Fibroblast of lung (primary cell): ENCODE data around the gene RASGRF2. TPM values are rescaled to one million over a fixed set of nuclear protein-coding genes. Genes with fewer than 3 reads are reported as not detected.

Source experiments
- DNase-seq, 2 donors: peaks; one replicate each; pipeline versions ENCODE4 v3.0.0 to v3.0.0-alpha.2; 2010; ENCODE audit warnings: low read depth in 2 of 2
- H2AFZ ChIP-seq: 2 replicates; pipeline ENCODE4 v1.5.1; 2012; ENCODE audit warnings: low read length, control low read depth, inconsistent platforms
- H3K27ac ChIP-seq: 2 replicates; pipeline ENCODE4 v1.5.1; 2011; ENCODE audit warnings: low read length, control low read depth; ENCODE audit not compliant: insufficient read depth
- H3K27me3 ChIP-seq: 2 replicates; pipeline ENCODE4 v1.5.1; 2011; ENCODE audit warnings: mild to moderate bottlenecking, low read length; ENCODE audit not compliant: control insufficient read depth, insufficient read depth
- H3K36me3 ChIP-seq: 2 replicates; pipeline ENCODE4 v1.5.1; 2011; ENCODE audit warnings: low read length; ENCODE audit not compliant: control insufficient read depth, insufficient read depth
- H3K4me1 ChIP-seq: 2 replicates; pipeline ENCODE4 v1.5.1; 2011; ENCODE audit warnings: low read length; ENCODE audit not compliant: control insufficient read depth, insufficient read depth; ENCODE audit errors: extremely low read depth
- H3K4me2 ChIP-seq: 2 replicates; pipeline ENCODE4 v1.5.1; 2011; ENCODE audit warnings: low read length, control low read depth; ENCODE audit not compliant: insufficient read depth; ENCODE audit errors: extremely low read depth
- H3K4me3 ChIP-seq, 4 experiments: fragments of 200-600 bp in 1 of 4; sonication (generic) in 1 of 4; replicated peaks in 1 of 4; 2 replicates each; pipeline ENCODE4 v1.5.1; 2011 to 2016; ENCODE audit warnings: low read length in 4 of 4, low read depth in 3 of 4, mild to moderate bottlenecking in 3 of 4, control low read depth in 2 of 4, inconsistent platforms in 1 of 4, mixed read lengths in 1 of 4; ENCODE audit not compliant: insufficient read depth in 1 of 4; ENCODE audit errors: control extremely low read depth in 1 of 4
- H3K79me2 ChIP-seq: 2 replicates; pipeline ENCODE4 v1.5.1; 2012; ENCODE audit warnings: mild to moderate bottlenecking, low read length, inconsistent platforms; ENCODE audit not compliant: control insufficient read depth, insufficient read depth
- H3K9ac ChIP-seq: 2 replicates; pipeline ENCODE4 v1.5.1; 2011; ENCODE audit warnings: mild to moderate bottlenecking, low read length, control low read depth; ENCODE audit not compliant: insufficient read depth
- H3K9me3 ChIP-seq: 2 replicates; pipeline ENCODE4 v1.5.1; 2012; ENCODE audit warnings: low read depth, low read length; ENCODE audit not compliant: control insufficient read depth, insufficient read depth
- H4K20me1 ChIP-seq: 2 replicates; pipeline ENCODE4 v1.5.1; 2011; ENCODE audit warnings: low read length; ENCODE audit not compliant: control insufficient read depth, insufficient read depth; ENCODE audit errors: extremely low read depth
- CTCF ChIP-seq, 2 donors: IDR thresholded peaks in 1 of 2; conservative IDR thresholded peaks in 1 of 2; 1 replicate in 1 of 2; 2 replicates in 1 of 2; pipeline ENCODE4 v1.5.1; 2011 to 2012; ENCODE audit warnings: low read length in 2 of 2, control low read depth in 1 of 2, inconsistent platforms in 1 of 2, low read depth in 1 of 2, mild to moderate bottlenecking in 1 of 2
- EZH2 ChIP-seq: IDR thresholded peaks from 2 replicates; pipeline ENCODE4 v1.5.1; 2012; ENCODE audit warnings: low read length, control low read depth, mild to moderate bottlenecking; ENCODE audit errors: missing control alignments
- polyA plus RNA-seq, 2 donors: library from polyadenylated mRNA; depleted of rRNA in 1 of 2; stranded (reverse) in 1 of 2; unstranded in 1 of 2; fragments of >200 nt; gene quantifications; 2 replicates each; pipeline ENCODE4 v1.2.1, GENCODE V29; 2011 to 2012; ENCODE audit warnings: missing spikeins in 1 of 2
- total RNA-seq: library from RNA; depleted of rRNA; stranded (reverse); fragments of >200 nt; gene quantifications from 2 replicates; pipeline ENCODE4 v1.2.1, GENCODE V29; 2014

The RASGRF2 gene
- total and polyA plus RNA-seq, 2 donors (not counting 1 experiment from before 2014, with no cell fraction given): 3.5 to 19.5 TPM

GRCh38 chr5:81191726-81192372, 231.7 kb downstream of the RASGRF2 start:
- no peak for TF ChIP-seq EZH2
- no peak for TF ChIP-seq CTCF (conservative IDR thresholded peaks at IDR 0.05 in 1 of 2, IDR thresholded peaks at IDR 0.05 in 1 of 2; ENCODE audit: low read depth in 1 of 2, low read length in 2 of 2)
- DNase-seq: no peak
- Histone ChIP-seq H3K36me3 (no peaks in the 10 kb centered on the region), H3K27me3 (no peaks in the 10 kb centered on the region), H3K4me2 (no peak overlapping the region), H2AFZ (no peak overlapping the region), H3K27ac (no peak overlapping the region), H3K9me3 (no peaks in the 10 kb centered on the region), H3K9ac (no peak overlapping the region), H3K4me3 (no peak overlapping the region), H4K20me1 (no peaks in the 10 kb centered on the region), H3K4me1 (no peaks in the 10 kb centered on the region), H3K79me2 (no peaks in the 10 kb centered on the region)

GRCh38 chr5:81192373-81192750, 232.2 kb downstream of the RASGRF2 start:
- Histone ChIP-seq H3K9ac (no peak overlapping the region), H3K9me3 (no peaks in the 10 kb centered on the region), H3K36me3 (no peaks in the 10 kb centered on the region), H3K4me2 (no peak overlapping the region), H3K27ac (no peak overlapping the region), H4K20me1 (no peaks in the 10 kb centered on the region), H3K79me2 (no peaks in the 10 kb centered on the region), H2AFZ (no peak overlapping the region), H3K4me1 (no peaks in the 10 kb centered on the region), H3K4me3 (no peak overlapping the region), H3K27me3 (no peaks in the 10 kb centered on the region)
- DNase-seq: no peak
- TF ChIP-seq CTCF (conservative IDR thresholded peaks at IDR 0.05 in 1 of 2, IDR thresholded peaks at IDR 0.05 in 1 of 2; ENCODE audit: low read depth in 1 of 2, low read length in 2 of 2) (no peak), EZH2 (no peak)

GRCh38 chr5:81194633-81195334, 234.6 kb downstream of the RASGRF2 start:
- H3K36me3 ChIP-seq: no peaks in the 10 kb centered on the region
- H3K79me2 ChIP-seq: no peaks in the 10 kb centered on the region
- no peaks in the 10 kb centered on the region for H4K20me1 ChIP-seq
- H3K4me3 ChIP-seq: peak overlapping the region in 1 of 4 experiments; percentile 19
- H2AFZ ChIP-seq: peak overlapping the region; percentile 66
- TF ChIP-seq CTCF (conservative IDR thresholded peaks at IDR 0.05 in 1 of 2, IDR thresholded peaks at IDR 0.05 in 1 of 2; ENCODE audit: low read depth in 1 of 2, low read length in 2 of 2) (peak; percentile 86 to 95), EZH2 (no peak)
- no peak overlapping the region for H3K27ac ChIP-seq
- no peaks in the 10 kb centered on the region for H3K27me3 ChIP-seq
- H3K4me2 ChIP-seq: peak overlapping the region; percentile 40
- H3K9me3 ChIP-seq: no peaks in the 10 kb centered on the region
- DNase-seq: peak; percentile 67 to 86
- no peaks in the 10 kb centered on the region for H3K4me1 ChIP-seq
- H3K9ac ChIP-seq: no peak overlapping the region
